Measurements from ENCODE around the gene SNX22.

Gene SNX22

DNA sequence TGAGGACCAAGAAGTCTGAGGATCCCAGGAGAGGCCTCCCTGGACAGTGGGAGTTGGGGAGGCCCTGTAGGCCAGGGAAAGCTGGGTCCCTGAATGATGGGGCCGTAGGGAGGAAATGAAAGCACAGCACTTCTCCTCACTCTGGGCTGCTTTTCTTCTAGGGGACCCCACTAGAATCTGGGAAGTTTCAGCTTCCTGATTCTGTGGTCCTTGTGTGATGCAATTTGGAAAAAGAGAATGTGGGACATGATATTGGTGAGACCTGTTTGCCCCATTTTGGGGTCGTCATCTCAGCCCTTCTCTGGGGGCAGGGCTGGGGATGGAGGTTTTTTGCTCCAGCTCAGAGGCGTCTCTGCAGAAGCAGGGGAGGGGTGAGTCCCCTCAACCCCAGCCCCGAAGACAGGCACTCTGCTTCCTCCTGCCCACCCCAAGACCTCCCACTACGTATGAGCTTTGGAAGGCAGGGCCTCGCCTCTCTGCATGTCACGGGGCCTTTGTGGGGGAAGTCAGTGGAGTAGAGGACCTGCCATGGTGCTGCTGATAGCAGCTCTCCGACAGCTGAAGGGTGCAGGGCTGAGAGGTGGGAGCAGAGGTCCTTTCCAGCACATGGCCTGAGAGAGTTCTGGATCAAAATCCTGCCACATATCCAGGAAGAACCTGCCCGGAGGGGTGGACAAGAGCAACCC, 1.5 kb upstream of the SNX22 start:
- TF ChIP-seq, protein P1, sequence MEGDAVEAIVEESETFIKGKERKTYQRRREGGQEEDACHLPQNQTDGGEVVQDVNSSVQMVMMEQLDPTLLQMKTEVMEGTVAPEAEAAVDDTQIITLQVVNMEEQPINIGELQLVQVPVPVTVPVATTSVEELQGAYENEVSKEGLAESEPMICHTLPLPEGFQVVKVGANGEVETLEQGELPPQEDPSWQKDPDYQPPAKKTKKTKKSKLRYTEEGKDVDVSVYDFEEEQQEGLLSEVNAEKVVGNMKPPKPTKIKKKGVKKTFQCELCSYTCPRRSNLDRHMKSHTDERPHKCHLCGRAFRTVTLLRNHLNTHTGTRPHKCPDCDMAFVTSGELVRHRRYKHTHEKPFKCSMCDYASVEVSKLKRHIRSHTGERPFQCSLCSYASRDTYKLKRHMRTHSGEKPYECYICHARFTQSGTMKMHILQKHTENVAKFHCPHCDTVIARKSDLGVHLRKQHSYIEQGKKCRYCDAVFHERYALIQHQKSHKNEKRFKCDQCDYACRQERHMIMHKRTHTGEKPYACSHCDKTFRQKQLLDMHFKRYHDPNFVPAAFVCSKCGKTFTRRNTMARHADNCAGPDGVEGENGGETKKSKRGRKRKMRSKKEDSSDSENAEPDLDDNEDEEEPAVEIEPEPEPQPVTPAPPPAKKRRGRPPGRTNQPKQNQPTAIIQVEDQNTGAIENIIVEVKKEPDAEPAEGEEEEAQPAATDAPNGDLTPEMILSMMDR (IDR thresholded peaks at IDR 0.05; ENCODE audit: low read depth, low read length), result no peak
- H3K4me3 ChIP-seq (ENCODE audit: low read depth, low read length), result no peak overlapping the region

DNA sequence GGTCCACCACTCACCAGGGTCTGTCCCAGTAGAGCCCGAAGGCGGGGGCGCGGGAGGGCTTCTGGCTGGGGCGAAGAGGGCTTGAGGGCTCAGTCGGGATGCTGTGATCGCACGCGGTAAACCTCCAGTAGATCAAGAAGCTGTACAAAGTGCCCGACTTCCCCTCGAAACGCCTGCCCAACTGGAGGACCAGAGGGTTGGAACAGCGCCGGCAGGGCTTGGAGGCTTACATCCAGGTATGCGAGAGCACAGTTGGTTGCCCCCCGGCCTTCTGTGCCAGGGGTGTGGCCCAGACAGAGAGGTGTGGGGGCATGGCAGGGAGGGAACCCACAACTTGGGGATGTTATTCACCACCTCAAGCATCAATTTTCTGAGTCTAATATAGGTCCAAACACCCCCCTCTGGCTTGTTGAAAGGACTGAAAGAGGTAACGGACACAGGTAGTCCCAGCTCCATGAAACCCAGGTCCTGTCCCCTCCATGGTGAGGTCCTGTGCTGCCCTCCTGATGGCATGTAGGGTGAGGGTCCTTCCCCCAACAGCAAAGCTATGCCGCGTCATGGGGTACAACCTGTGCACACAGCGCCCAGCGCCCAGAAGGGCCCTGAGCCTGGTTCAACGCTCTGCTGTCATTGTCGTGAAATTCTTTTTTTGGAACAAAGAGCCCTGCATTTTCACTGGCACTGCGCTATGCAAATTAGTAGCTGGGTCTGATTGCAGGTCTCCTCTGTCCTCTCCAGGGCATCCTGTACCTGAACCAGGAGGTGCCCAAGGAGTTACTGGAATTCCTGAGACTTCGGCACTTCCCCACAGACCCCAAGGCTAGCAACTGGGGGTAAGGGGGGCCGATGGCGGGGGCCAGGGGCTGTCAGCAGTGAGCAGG, 1.2 kb downstream of the SNX22 start:
- TF ChIP-seq, protein P1 (IDR thresholded peaks at IDR 0.05; ENCODE audit: low read depth, low read length), result 0 out of 2 replicates have a peak, but pooled peaks have one; percentile 1
- no peak overlapping the region for H3K4me3 ChIP-seq (ENCODE audit: low read depth, low read length)

DNA sequence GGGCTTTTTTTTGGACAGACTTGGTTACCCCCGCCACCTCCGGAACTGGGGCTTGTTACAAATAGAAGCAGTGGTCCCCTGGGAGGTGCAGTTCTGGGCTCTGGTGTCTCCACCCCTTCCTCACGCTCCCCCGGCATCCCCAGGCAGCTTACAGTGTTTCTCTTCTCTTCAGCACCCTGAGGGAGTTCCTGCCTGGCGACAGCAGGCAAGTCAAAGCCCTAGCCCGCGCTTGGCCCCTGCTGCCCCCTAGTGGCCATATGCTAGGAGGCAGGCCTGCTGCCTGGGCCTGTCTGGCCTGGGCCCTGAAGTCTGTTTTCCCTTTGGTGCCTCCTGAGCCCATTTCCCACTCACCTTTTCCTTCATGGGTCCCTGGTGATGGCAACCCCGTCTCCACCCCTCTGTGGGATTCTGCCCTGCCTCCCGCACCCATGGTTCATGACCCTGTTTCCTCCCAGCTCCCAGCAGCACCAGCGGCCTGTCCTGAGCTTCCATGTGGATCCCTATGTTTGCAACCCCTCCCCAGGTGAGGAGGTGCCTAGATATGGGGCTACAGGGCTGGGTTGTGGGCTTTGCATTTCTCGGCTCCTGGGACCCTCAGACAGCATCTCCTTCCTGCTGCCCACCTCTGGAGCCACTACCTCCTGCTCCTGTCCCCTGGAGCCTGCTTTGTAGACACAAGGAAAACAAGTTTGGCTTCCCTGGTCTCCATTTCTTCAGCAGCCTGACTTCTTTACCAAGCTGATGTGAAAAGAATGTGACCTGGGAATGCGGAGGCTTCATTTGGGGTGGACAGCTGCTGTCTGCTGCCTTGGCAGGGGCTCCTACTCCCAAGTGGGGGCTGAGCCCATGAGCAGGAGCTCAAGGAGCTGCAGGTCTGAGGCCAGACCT, 2.2 kb downstream of the SNX22 start:
- TF ChIP-seq, protein P1 (IDR thresholded peaks at IDR 0.05; ENCODE audit: low read depth, low read length), result peak; percentile 95
- no peak overlapping the region for H3K4me3 ChIP-seq (ENCODE audit: low read depth, low read length)

DNA sequence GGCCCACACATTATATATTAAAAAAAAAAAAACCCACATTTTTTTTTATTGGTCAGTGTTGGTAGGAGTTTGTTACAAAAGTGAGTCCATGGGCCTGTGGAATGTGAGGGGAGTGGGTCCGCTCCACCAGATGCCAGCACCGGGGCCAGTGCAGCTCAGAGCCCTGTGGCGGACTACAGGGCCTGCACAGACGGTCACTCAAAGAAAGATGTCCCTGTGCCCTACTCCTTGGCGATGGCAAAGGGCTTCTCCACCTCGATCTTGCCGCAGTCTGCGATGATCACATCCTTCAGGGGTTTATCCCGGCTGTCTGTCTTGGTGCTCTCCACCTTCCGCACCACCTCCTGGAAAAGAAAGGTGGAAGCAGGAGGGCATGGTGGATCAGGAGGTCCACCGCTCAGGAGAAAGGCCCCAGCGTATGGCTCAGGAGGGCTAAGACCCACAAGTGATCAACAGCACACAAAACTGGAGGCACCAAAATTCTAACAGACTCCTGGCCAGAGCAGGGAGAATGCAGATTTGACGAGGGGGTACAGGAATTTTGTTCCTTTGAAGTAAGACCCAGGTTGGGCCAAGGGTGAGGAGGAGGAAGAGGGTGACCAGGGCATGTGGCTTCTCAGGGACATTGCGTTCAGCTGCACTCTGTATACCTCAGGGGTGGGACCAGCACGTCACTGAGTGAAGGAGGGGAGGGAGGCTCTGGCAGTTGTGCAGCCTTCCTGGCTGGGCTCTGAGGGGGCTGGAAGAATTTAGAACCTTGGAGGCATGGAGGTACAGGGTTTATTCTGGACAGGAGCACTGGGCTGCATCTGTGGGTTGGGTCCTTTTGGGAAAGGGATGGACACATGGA, 4.5 kb downstream of the SNX22 start:
- TF ChIP-seq, protein P1 (IDR thresholded peaks at IDR 0.05; ENCODE audit: low read depth, low read length), result no peak
- no peak overlapping the region for H3K4me3 ChIP-seq (ENCODE audit: low read depth, low read length)

DNA sequence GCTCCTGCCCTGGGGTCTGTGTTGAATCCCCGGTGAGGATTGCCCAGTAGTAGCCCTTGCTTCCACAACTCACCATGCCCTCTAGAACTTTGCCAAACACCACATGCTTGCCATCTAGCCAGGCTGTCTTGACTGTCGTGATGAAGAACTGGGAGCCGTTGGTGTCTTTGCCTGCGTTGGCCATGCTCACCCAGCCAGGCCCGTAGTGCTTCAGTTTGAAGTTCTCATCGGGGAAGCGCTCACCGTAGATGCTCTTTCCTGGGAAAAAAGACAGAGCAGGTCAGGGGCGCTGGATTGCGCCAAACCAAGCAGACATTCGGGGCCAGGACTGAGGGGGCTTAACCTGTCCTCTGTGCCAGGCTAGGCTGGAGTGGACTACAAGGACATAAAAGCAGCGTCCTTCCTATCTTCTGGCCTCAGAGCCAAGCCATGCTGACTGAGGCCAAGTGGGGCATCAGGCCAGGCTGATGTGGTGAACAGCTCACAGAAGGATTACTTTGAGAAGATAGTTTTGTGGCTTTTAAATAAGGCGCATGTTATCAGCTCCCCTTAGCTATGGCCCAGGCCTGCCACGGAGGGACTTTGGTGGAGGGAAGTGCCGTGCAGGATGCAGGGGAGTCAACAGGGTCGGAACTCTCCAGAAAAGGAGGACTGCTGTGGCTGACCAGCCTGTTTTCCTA, 5.3 kb downstream of the SNX22 start:
- TF ChIP-seq, protein P1 (IDR thresholded peaks at IDR 0.05; ENCODE audit: low read depth, low read length), result no peak
- no peak overlapping the region for H3K4me3 ChIP-seq (ENCODE audit: low read depth, low read length)

DNA sequence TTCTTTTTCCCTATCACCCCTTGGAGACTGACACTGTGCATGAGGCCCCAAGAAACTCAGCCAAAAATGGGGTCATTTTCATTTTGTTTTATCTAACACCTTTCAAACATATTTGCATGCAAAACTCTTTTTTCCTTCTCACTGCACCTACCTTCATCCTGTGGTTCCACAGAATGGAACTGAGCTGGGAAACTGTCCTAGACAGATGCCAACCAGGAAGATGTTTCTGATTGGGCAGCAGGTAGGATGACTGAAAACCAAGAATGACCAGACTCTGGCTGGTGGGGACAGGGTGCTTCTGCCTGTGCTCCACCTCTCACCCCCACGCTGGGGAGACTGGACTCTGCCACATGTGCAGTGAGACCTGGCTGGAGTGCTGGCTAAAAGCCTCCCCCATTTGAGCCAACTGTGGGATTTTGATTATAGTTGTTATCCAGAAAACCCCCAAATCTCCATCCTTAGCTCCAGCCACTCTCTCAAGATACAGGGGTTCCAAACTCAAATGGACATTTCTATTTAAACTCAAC, 6.1 kb downstream of the SNX22 start:
- no peak overlapping the region for H3K4me3 ChIP-seq (ENCODE audit: low read depth, low read length)
- TF ChIP-seq, protein P1 (IDR thresholded peaks at IDR 0.05; ENCODE audit: low read depth, low read length), result no peak

All from WI38 (cell line).